GM23338 (cell line): ENCODE results near the gene PPP2R5B. TPM values are rescaled to one million over a fixed set of nuclear protein-coding genes. Genes with fewer than 3 reads are reported as not detected.

Experiments used
- ATAC-seq: fragments of 200-7000 bp; cut with Tn5 transposase; 3 replicates; pipeline ENCODE4 v1.9.1; 2020
- DNase-seq: peaks from one replicate; pipeline ENCODE4 v3.0.0-alpha.2; 2015; ENCODE audit warnings: low spot score
- H2AFZ ChIP-seq: fragments of 200-600 bp; sonication (generic); 2 replicates; pipeline ENCODE4 v1.8.0; 2016; ENCODE audit warnings: antibody characterized with exemption, mild to moderate bottlenecking, moderate library complexity
- H3F3A ChIP-seq: fragments of 200-600 bp; sonication (generic); replicated peaks from 2 replicates; pipeline ENCODE4 v1.8.0; 2017; ENCODE audit warnings: antibody characterized with exemption, mixed run types, low read depth
- H3K27ac ChIP-seq: fragments of 200-600 bp; sonication (generic); 2 replicates; pipeline ENCODE4 v1.6.1; 2016; ENCODE audit warnings: low read depth
- H3K27me3 ChIP-seq: fragments of 200-600 bp; sonication (generic); 2 replicates; pipeline ENCODE4 v1.8.0; 2016; ENCODE audit warnings: mild to moderate bottlenecking, mixed run types, moderate library complexity; ENCODE audit not compliant: insufficient read depth
- H3K36me3 ChIP-seq: fragments of 200-600 bp; sonication (generic); 2 replicates; pipeline ENCODE4 v1.8.0; 2016; ENCODE audit warnings: mild to moderate bottlenecking; ENCODE audit not compliant: insufficient read depth
- H3K4me1 ChIP-seq: fragments of 200-600 bp; sonication (generic); 2 replicates; pipeline ENCODE4 v1.8.0; 2016; ENCODE audit warnings: mild to moderate bottlenecking, moderate library complexity; ENCODE audit not compliant: insufficient read depth
- H3K4me2 ChIP-seq: fragments of 200-600 bp; sonication (generic); 2 replicates; pipeline ENCODE4 v1.7.1; 2017; ENCODE audit warnings: mixed run types
- H3K4me3 ChIP-seq: fragments of 200-600 bp; sonication (generic); 2 replicates; pipeline ENCODE4 v1.6.1; 2016; ENCODE audit warnings: mixed run types
- H3K79me2 ChIP-seq: fragments of 200-600 bp; sonication (generic); replicated peaks from 2 replicates; pipeline ENCODE4 v1.8.0; 2017; ENCODE audit warnings: mild to moderate bottlenecking; ENCODE audit not compliant: insufficient read depth
- H3K9me2 ChIP-seq: fragments of 200-600 bp; sonication (generic); 2 replicates; pipeline ENCODE4 v1.8.0; 2017; ENCODE audit not compliant: insufficient read depth
- H4K20me1 ChIP-seq: fragments of 200-600 bp; sonication (generic); replicated peaks from 2 replicates; pipeline ENCODE4 v1.8.0; 2017; ENCODE audit warnings: mild to moderate bottlenecking; ENCODE audit not compliant: insufficient read depth
- H3K27ac Mint-ChIP-seq: 2 replicates; pipeline ENCODE4 v1.8.0; 2020; ENCODE audit warnings: inconsistent platforms, mild to moderate bottlenecking, moderate library complexity, mixed read lengths
- H3K27me3 Mint-ChIP-seq: 3 replicates; pipeline ENCODE4 v1.8.0; 2022; ENCODE audit warnings: low read depth, mild to moderate bottlenecking, moderate library complexity, mixed read lengths, inconsistent platforms; ENCODE audit not compliant: insufficient read depth, poor library complexity
- H3K36me3 Mint-ChIP-seq: 3 replicates; pipeline ENCODE4 v1.8.0; 2021; ENCODE audit warnings: low read depth, mild to moderate bottlenecking, inconsistent platforms, moderate library complexity, mixed read lengths
- H3K4me1 Mint-ChIP-seq: 3 replicates; pipeline ENCODE4 v1.8.0; 2020; ENCODE audit warnings: mild to moderate bottlenecking, inconsistent platforms, mixed read lengths
- H3K4me3 Mint-ChIP-seq: 3 replicates; pipeline ENCODE4 v1.8.0; 2021; ENCODE audit warnings: moderate library complexity, mild to moderate bottlenecking, inconsistent platforms, mixed read lengths
- H3K9me3 Mint-ChIP-seq: 3 replicates; pipeline ENCODE4 v1.8.0; 2020; ENCODE audit warnings: moderate library complexity, mild to moderate bottlenecking, inconsistent platforms, mixed read lengths
- CREB1 ChIP-seq: fragments of 250-450 bp; sonication (Bioruptor Pico); IDR thresholded peaks from 2 replicates; pipeline ENCODE4 v1.5.0; 2020; ENCODE audit warnings: low read depth, mild to moderate bottlenecking, moderate library complexity
- CTCF ChIP-seq, 2 experiments: fragments of 200-600 bp in 1 of 2; sonication (generic) in 1 of 2; conservative IDR thresholded peaks; 2 replicates each; pipeline versions ENCODE4 v1.5.1 to v1.6.1; 2016 to 2017; ENCODE audit warnings: antibody characterized with exemption in 2 of 2, low read depth in 2 of 2, mild to moderate bottlenecking in 2 of 2, moderate library complexity in 1 of 2
- ETS1 ChIP-seq: IDR thresholded peaks from 2 replicates; pipeline ENCODE4 v1.6.1; 2016; ENCODE audit warnings: antibody characterized with exemption
- EZH2 ChIP-seq: fragments of 200-600 bp; sonication (generic); IDR thresholded peaks from one replicate; pipeline ENCODE4 v1.8.0; 2017; ENCODE audit warnings: antibody characterized with exemption, mild to moderate bottlenecking, low read depth; ENCODE audit not compliant: unreplicated experiment
- EZH2phosphoT487 ChIP-seq: fragments of 200-600 bp; sonication (generic); IDR thresholded peaks from one replicate; pipeline ENCODE4 v1.8.1; 2018; ENCODE audit warnings: antibody characterized with exemption; ENCODE audit not compliant: unreplicated experiment
- JUNB ChIP-seq: IDR thresholded peaks from one replicate; pipeline ENCODE4 v1.6.1; 2016; ENCODE audit warnings: antibody characterized with exemption; ENCODE audit not compliant: unreplicated experiment
- NANOG ChIP-seq: IDR thresholded peaks from 2 replicates; pipeline ENCODE4 v1.6.1; 2016; ENCODE audit warnings: antibody characterized with exemption, borderline replicate concordance
- POLR2AphosphoS5 ChIP-seq: IDR thresholded peaks from 2 replicates; pipeline ENCODE4 v1.6.1; 2016; ENCODE audit warnings: antibody characterized with exemption, low read depth
- STAT1 ChIP-seq: IDR thresholded peaks from one replicate; pipeline ENCODE4 v1.6.1; 2016; ENCODE audit warnings: antibody characterized with exemption; ENCODE audit not compliant: unreplicated experiment
- ZNF114 ChIP-seq: fragments of 250-450 bp; sonication (Bioruptor Pico); IDR thresholded peaks from 2 replicates; pipeline ENCODE4 v1.5.0; 2020; ENCODE audit warnings: mild to moderate bottlenecking, moderate library complexity
- ZNF331 ChIP-seq: fragments of 250-450 bp; sonication (Bioruptor Pico); IDR thresholded peaks from 2 replicates; pipeline ENCODE4 v1.5.0; 2020; ENCODE audit warnings: low read depth, mild to moderate bottlenecking, moderate library complexity
- ZNF462 ChIP-seq: fragments of 250-450 bp; sonication (Bioruptor Pico); IDR thresholded peaks from 2 replicates; pipeline ENCODE4 v1.5.0; 2020; ENCODE audit warnings: mild to moderate bottlenecking, moderate library complexity
- polyA plus RNA-seq: library from polyadenylated mRNA; unstranded; fragments of >200 nt; fragmentation: Nextera tagmentation; extraction: Ambion mirVana; gene quantifications from 2 replicates; pipeline ENCODE4 v1.2.1, GENCODE V29; 2016
- total RNA-seq: library from RNA; depleted of rRNA; stranded (reverse); fragments of >200 nt; shearing (Covaris generic); gene quantifications from 2 replicates; pipeline ENCODE4 v1.2.3, GENCODE V29; 2014

PPP2R5B gene
- total and polyA plus RNA-seq, 2 experiments from 2014 or later: 2.8 to 5.8 TPM

- Histone ChIP-seq H3K36me3 (no peaks in the 10 kb centered on the region), H3K4me3 (no peak overlapping the region), H3K27me3 (no peaks in the 10 kb centered on the region), H4K20me1 (no peaks in the 10 kb centered on the region; the same call in none of the 2 replicates), H2AFZ (no peak overlapping the region), H3K27ac (no peak overlapping the region), H3K4me1 (no peaks in the 10 kb centered on the region), H3K79me2 (no peaks in the 10 kb centered on the region), H3K4me2 (no peak overlapping the region), H3F3A (no peaks in the 10 kb centered on the region), H3K9me2 (no peaks in the 10 kb centered on the region)
- H3K36me3 Mint-ChIP-seq: peaks cover 10% of the 10 kb centered on the region
- ATAC-seq (no peak), DNase-seq (no peak)
- peak overlapping the region; percentile 51; the same call in 1 of the 2 replicates for H3K27ac Mint-ChIP-seq
- TF ChIP-seq POLR2AphosphoS5: no peak
- TF ChIP-seq ZNF114: no peak
- no peak for TF ChIP-seq STAT1
- TF ChIP-seq EZH2phosphoT487: no peak
- no peak for TF ChIP-seq NANOG
- H3K4me3 Mint-ChIP-seq: no peak overlapping the region
- H3K4me1 Mint-ChIP-seq: no peaks in the 10 kb centered on the region
- H3K27me3 Mint-ChIP-seq: peaks cover 4% of the 10 kb centered on the region
- H3K9me3 Mint-ChIP-seq: no peaks in the 10 kb centered on the region; the same call in 2 of the 3 replicates
These were observed 15.7 kb upstream of the PPP2R5B start for GRCh38 chr11:64908766-64909165.

- no peaks in the 10 kb centered on the region for H3K4me1 Mint-ChIP-seq
- peaks cover 10% of the 10 kb centered on the region for H3K36me3 Mint-ChIP-seq
- Histone ChIP-seq H3K4me3 (no peak overlapping the region), H3F3A (no peaks in the 10 kb centered on the region), H2AFZ (no peak overlapping the region), H3K79me2 (no peaks in the 10 kb centered on the region), H3K27ac (no peak overlapping the region), H3K4me1 (no peaks in the 10 kb centered on the region), H3K9me2 (no peaks in the 10 kb centered on the region), H4K20me1 (no peaks in the 10 kb centered on the region; the same call in 1 of the 2 replicates), H3K36me3 (no peaks in the 10 kb centered on the region), H3K27me3 (no peaks in the 10 kb centered on the region), H3K4me2 (no peak overlapping the region)
- DNase-seq (no peak), ATAC-seq (no peak)
- H3K27ac Mint-ChIP-seq: no peak overlapping the region
- H3K27me3 Mint-ChIP-seq: peaks cover 4% of the 10 kb centered on the region
- no peak overlapping the region for H3K4me3 Mint-ChIP-seq
- no peaks in the 10 kb centered on the region; the same call in 2 of the 3 replicates for H3K9me3 Mint-ChIP-seq
- TF ChIP-seq EZH2 (no peak), EZH2phosphoT487 (no peak), ZNF462 (CRISPR knock-in tag) (no peak), STAT1 (no peak), CTCF (conservative IDR thresholded peaks at IDR 0.05; ENCODE audit: low read depth in 2 of 2) (no peak), ZNF114 (no peak), ETS1 (no peak), JUNB (no peak), NANOG (no peak), CREB1 (CRISPR knock-in tag) (no peak), ZNF331 (CRISPR knock-in tag) (no peak), POLR2AphosphoS5 (no peak)
These were observed 14.7 kb upstream of the PPP2R5B start for GRCh38 chr11:64909653-64910343.
